Brain microvascular endothelial cell (primary cell): ENCODE measurements around the gene SOWAHC.

Source experiments
- DNase-seq: peaks from one replicate; pipeline ENCODE4 v3.0.0-alpha.2; 2020
- H3K27ac ChIP-seq: fragments of 250-450 bp; sonication (Bioruptor Pico); 2 replicates; pipeline ENCODE4 v1.5.1; 2020; ENCODE audit warnings: mild to moderate bottlenecking, moderate library complexity
- H3K27me3 ChIP-seq: fragments of 250-450 bp; sonication (Bioruptor Pico); replicated peaks from 2 replicates; pipeline ENCODE4 v1.5.1; 2020; ENCODE audit warnings: mild to moderate bottlenecking
- H3K36me3 ChIP-seq: fragments of 250-450 bp; sonication (Bioruptor Pico); replicated peaks from 2 replicates; pipeline ENCODE4 v1.5.1; 2020; ENCODE audit warnings: mild to moderate bottlenecking
- H3K4me3 ChIP-seq: 2 replicates; pipeline ENCODE4 v1.5.1; 2011; ENCODE audit warnings: low read depth, mild to moderate bottlenecking, control low read depth, low read length, moderate library complexity
- CTCF ChIP-seq: IDR thresholded peaks from 2 replicates; pipeline ENCODE4 v1.5.1; 2011; ENCODE audit warnings: low read depth, mild to moderate bottlenecking, moderate library complexity, low read length, control low read depth, inconsistent platforms; ENCODE audit errors: missing control alignments
- in situ Hi-C: cut with HindIII; loops from 2 replicates; pipeline ENCODE4 v1.10.0; 2017; ENCODE audit warnings: low sequenced_read_pairs, low pct_ligation_motif_present

Gene SOWAHC

GRCh38 chr2:109631741-109632140 is 17.6 kb downstream of the SOWAHC start:
- TF ChIP-seq CTCF: no peak
- Histone ChIP-seq H3K27ac (no peak overlapping the region), H3K36me3 (no peaks in the 10 kb centered on the region), H3K27me3 (no peaks in the 10 kb centered on the region), H3K4me3 (no peak overlapping the region)
- in situ Hi-C loops: no loop called here
- DNase-seq: no peak

- in situ Hi-C loops: no loop called here
- TF ChIP-seq CTCF: no peak
- H3K27ac ChIP-seq: no peak overlapping the region
Measured at GRCh38 chr2:109632158-109632789, 18.1 kb downstream of the SOWAHC start.

DNA sequence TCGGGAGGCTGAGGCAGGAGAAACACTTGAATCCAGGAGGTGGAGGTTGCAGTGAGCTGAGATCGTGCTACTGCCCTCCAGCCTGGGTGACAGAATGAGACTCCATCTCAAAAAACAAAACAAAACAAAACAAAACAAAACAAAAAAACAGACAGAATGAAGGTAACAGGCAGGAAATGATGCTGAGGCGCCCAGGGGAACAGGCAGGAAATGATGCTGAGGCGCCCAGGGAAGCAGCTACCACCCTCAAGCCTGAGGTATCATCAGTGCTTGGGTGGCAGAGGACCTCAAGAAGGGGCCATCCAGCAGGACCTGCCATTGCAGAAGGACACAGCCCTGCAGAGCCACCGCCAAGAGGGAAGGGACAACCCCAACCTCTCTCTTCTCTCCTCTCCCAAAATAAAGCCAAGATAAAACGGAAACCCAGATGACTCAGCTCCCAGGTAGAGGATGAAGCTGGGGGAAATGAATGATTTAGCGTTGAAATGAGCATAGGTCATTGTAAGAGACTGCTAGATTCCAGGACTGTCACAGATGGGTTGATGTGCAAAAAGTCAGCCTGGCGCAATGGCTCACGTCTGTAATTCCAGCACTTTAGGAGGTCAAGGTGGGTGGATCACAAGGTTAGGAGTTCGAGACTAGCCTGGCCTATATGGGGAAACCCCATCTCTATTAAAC is 19.3 kb downstream of the SOWAHC start:
- H3K36me3 ChIP-seq: no peaks in the 10 kb centered on the region
- no peaks in the 10 kb centered on the region for H3K27me3 ChIP-seq
- TF ChIP-seq CTCF: no peak
- in situ Hi-C loops: no loop called here
- no peak for DNase-seq
- H3K27ac ChIP-seq: no peak overlapping the region
- no peak overlapping the region for H3K4me3 ChIP-seq

More at GRCh38 chr2:109632158-109632789, 18.1 kb downstream of the SOWAHC start:
- Histone ChIP-seq H3K4me3 (no peak overlapping the region), H3K36me3 (no peaks in the 10 kb centered on the region), H3K27me3 (no peaks in the 10 kb centered on the region)
- no peak for DNase-seq

DNA sequence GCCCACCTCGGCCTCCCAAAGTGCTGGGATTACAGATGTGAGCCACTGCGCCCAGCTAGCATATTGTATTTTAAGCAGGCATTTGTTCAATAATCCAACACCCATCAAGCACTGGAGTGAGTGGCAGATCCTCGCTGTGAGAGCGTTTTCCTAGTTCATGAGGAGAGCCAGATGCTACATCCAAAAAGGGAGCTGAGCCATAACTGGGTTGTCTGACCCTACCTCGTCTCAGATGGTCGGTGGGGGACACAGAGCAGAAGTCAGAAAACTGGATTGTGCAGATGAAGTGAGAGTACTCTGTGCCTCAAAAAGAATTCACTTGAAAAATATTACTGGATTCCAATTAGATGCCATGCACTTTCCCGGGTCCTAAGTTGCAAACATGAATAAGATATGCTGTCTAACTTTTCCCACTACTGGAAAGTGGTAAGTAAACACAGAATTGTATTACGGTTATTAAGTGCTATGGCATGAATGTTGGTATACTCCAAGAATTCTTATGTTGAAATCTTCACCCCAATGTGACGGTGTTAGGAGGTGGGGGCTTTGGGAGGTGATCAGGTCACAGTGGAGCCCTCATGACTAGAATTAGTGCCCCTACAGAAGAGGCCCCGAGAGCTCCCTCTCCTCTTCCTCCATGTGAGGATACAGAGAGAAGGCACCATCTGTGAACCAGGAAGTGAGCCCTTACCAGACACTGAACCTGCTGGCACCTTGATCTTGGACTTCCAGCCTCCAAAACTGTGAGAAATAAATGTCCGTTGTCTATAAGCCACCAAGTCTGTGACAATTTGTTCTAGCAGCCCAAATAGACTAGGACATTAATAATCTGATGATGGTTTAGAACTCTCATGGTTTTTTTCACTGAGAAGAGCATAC is 21.5 kb downstream of the SOWAHC start:
- Histone ChIP-seq H3K36me3 (no peaks in the 10 kb centered on the region), H3K27me3 (no peaks in the 10 kb centered on the region), H3K4me3 (no peak overlapping the region), H3K27ac (no peak overlapping the region)
- no peak for TF ChIP-seq CTCF
- DNase-seq: no peak
- in situ Hi-C loops: no loop called here

- Histone ChIP-seq H3K27ac (no peak overlapping the region), H3K4me3 (no peak overlapping the region), H3K27me3 (no peaks in the 10 kb centered on the region), H3K36me3 (no peaks in the 10 kb centered on the region)
- in situ Hi-C loops: no loop called here
- TF ChIP-seq CTCF: no peak
- no peak for DNase-seq
Measured at GRCh38 chr2:109636317-109636716, 22.2 kb downstream of the SOWAHC start.
